T-cell (primary cell): ENCODE data around the gene KCNJ10. TPM values are rescaled to one million over a fixed set of nuclear protein-coding genes. Genes with fewer than 3 reads are reported as not detected.

Experiments used
- ATAC-seq, 4 experiments: fragments of 200-7000 bp in 3 of 4; fragments of 150-1000 bp in 1 of 4; cut with Tn5 transposase; replicated peaks in 1 of 4; 1 replicate in 3 of 4; 2 replicates in 1 of 4; pipeline ENCODE4 v1.10.0; 2021; ENCODE audit warnings: moderate library complexity in 3 of 4, mild to moderate bottlenecking in 2 of 4, moderate number of reproducible peaks in 1 of 4
- CTCF ChIA-PET, 2 donors: fragments of 300-600 bp; sonication (Branson Sonifier 250); formaldehyde crosslinking; loops; one replicate each; lab custom pipeline; 2022; ENCODE audit warnings: antibody characterized with exemption in 2 of 2; lab: Charles Lee
- POLR2A ChIA-PET, 2 donors: fragments of 300-600 bp; sonication (Branson Sonifier 250); formaldehyde crosslinking; loops; one replicate each; lab custom pipeline; 2022; ENCODE audit warnings: antibody characterized with exemption in 2 of 2; lab: Charles Lee
- DNase-seq, 35 experiments: peaks; one replicate each; pipeline versions ENCODE4 v3.0.0 to v3.0.0-alpha.2; 2013 to 2023
- H3K27ac ChIP-seq: one replicate; pipeline ENCODE4 v1.5.1; 2013; ENCODE audit warnings: low read length
- H3K27me3 ChIP-seq, 2 experiments: replicated peaks in 1 of 2; 1 replicate in 1 of 2; 2 replicates in 1 of 2; pipeline versions ENCODE4 v1.6.1 to v1.7.0; 2013; ENCODE audit warnings: low read length in 1 of 2, mixed read lengths in 1 of 2; ENCODE audit not compliant: control insufficient read depth in 2 of 2, insufficient read depth in 2 of 2; ENCODE audit errors: extremely low read depth in 1 of 2
- H3K36me3 ChIP-seq, 2 donors: 1 replicate in 1 of 2; 2 replicates in 1 of 2; pipeline versions ENCODE4 v1.6.1 to v1.7.0; 2013; ENCODE audit warnings: low read length in 1 of 2; ENCODE audit not compliant: control insufficient read depth in 2 of 2, insufficient read depth in 1 of 2; ENCODE audit errors: extremely low read depth in 1 of 2
- H3K4me1 ChIP-seq, 2 experiments: 1 replicate in 1 of 2; 2 replicates in 1 of 2; pipeline versions ENCODE4 v1.6.1 to v1.7.0; 2013; ENCODE audit warnings: low read length in 2 of 2, mixed read lengths in 1 of 2; ENCODE audit not compliant: insufficient read depth in 2 of 2, control insufficient read depth in 1 of 2; ENCODE audit errors: extremely low read depth in 1 of 2
- H3K4me3 ChIP-seq, 2 donors: 1 replicate in 1 of 2; 2 replicates in 1 of 2; pipeline versions ENCODE4 v1.5.1 to v1.7.0; 2013; ENCODE audit warnings: mild to moderate bottlenecking in 2 of 2, low read length in 1 of 2, moderate library complexity in 1 of 2; ENCODE audit not compliant: control insufficient read depth in 1 of 2; ENCODE audit errors: extremely low read depth in 1 of 2
- H3K9me3 ChIP-seq: 2 replicates; pipeline ENCODE4 v1.7.0; 2013
- H3K27ac Mint-ChIP-seq, 2 donors: one replicate each; pipeline ENCODE4 v1.8.0; 2020 to 2021; ENCODE audit warnings: mild to moderate bottlenecking in 2 of 2, mixed read lengths in 2 of 2
- H3K27me3 Mint-ChIP-seq, 2 donors: one replicate each; pipeline ENCODE4 v1.8.0; 2021 to 2022; ENCODE audit warnings: mixed read lengths in 2 of 2
- H3K36me3 Mint-ChIP-seq: one replicate; pipeline ENCODE4 v1.8.0; 2021; ENCODE audit warnings: mixed read lengths
- H3K4me1 Mint-ChIP-seq, 3 donors: one replicate each; pipeline ENCODE4 v1.8.0; 2020 to 2022; ENCODE audit warnings: mixed read lengths in 3 of 3, mild to moderate bottlenecking in 1 of 3
- H3K4me3 Mint-ChIP-seq, 3 donors: one replicate each; pipeline ENCODE4 v1.8.0; 2020 to 2022; ENCODE audit warnings: mild to moderate bottlenecking in 3 of 3, mixed read lengths in 3 of 3, moderate library complexity in 3 of 3
- H3K9me3 Mint-ChIP-seq, 3 donors: one replicate each; pipeline ENCODE4 v1.8.0; 2020 to 2022; ENCODE audit warnings: mixed read lengths in 3 of 3
- WGBS: methylation state at CpG from one replicate; pipeline ENCODE4 v1.1.5; 2013; ENCODE audit warnings: missing lambda C conversion rate; ENCODE audit not compliant: insufficient coverage; 5-methylcytosine and 5-hydroxymethylcytosine counted together
- total RNA-seq, 35 experiments: library from RNA in 6 of 35; stranded (reverse) in 6 of 35; fragments of 120-200 nt in 1 of 35; gene quantifications; one replicate each; pipeline versions ENCODE4 v1.2.1 to v1.2.4 and lab custom pipeline; 2013 to 2026

The KCNJ10 gene
- total RNA-seq, 5 donors from 2014 or later (not counting 1 experiment from before 2014, with no cell fraction given) = 0.22 TPM; not detected in 4

DNA sequence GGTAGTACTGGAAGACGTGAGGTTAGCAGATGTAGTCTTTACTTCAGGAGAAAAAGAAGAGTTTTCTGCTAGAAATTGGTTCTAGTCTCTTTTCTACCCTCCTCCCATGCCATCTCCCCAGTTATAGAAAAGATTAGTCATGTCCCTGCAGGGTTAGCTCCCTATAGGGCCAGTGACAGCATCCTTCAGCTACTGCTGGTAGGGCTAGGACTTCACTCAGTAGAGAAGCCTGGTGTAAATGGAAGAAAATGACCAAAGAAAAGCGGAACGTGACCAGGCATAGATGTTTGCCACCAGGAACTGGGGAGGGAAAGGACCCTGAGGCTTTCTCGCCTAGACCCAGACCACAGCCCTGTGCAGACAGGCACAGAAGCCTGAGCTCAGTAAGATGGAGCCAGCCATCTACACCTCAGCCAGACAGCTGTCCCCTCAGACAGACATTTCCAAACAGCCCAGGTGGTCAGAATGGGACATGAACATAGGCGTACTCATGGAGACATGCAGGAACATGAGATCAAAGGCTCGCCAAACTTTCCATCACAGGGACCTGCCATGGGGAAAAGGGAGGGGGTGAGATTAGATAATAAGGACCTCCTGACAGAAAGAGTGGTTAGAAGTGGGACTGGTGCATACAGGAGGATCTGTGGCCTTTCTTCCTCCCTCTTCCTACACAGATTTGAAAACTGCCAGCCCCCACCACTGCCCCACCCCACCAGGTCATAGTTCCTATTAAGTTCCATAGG lies 92.4 kb downstream of the KCNJ10 start:
- peaks cover 0 to 36% of the 10 kb centered on the region in 2 experiments for H3K27me3 ChIP-seq
- DNase-seq = no peak
- ChIA-PET CTCF (no interaction called here), POLR2A (no interaction called here)
- H3K27ac ChIP-seq = no peak overlapping the region
- Mint-ChIP-seq H3K4me3 (no peak overlapping the region), H3K4me1 (no peaks in the 10 kb centered on the region), H3K27ac (no peak overlapping the region), H3K36me3 (no peaks in the 10 kb centered on the region), H3K9me3 (no peaks in the 10 kb centered on the region), H3K27me3 (peaks cover 26 to 27% of the 10 kb centered on the region in 2 donors)
- H3K4me3 ChIP-seq = no peak overlapping the region
- no peaks in the 10 kb centered on the region for H3K4me1 ChIP-seq
- no peak for ATAC-seq
- no CpG with 5 or more reads among the region's 6 CpGs for WGBS
- H3K36me3 ChIP-seq = no peaks in the 10 kb centered on the region
- no peaks in the 10 kb centered on the region for H3K9me3 ChIP-seq

DNA sequence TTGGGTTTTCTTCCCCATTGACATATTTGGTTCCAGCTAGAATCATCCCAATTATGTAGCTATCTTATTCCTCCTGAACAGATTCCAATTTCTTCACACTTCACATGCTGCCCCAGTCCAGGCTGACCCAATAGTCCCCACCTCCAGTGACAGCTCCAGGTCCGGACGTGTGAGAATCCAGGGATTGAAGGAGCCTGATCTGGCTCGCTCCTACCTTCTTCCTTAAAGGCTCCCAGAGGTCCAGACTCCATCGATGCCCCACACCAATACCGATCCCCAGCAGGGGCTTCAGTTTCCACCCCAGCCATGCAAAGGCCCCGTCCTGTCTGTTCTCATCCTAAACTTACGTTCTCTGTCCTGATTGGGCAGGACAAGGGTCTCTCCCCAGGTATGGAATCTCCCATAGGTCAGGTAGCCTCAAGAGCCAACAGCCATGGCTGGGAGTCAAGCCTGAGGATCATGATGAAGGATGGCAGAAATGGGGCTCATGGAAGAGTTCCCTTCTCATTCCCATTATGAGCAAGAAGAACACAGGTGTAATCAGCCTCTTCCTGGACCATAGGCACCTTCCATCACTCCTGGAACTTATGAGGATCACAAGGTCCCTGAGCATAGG lies 95.5 kb downstream of the KCNJ10 start:
- no peak overlapping the region for H3K4me3 Mint-ChIP-seq
- no peak for ATAC-seq
- 81% methylated on average over 6 of the region's 7 CpGs for WGBS
- peaks cover 14 to 23% of the 10 kb centered on the region in 2 donors for H3K27me3 Mint-ChIP-seq
- peaks cover 0 to 30% of the 10 kb centered on the region in 2 experiments for H3K27me3 ChIP-seq
- no peaks in the 10 kb centered on the region for H3K36me3 ChIP-seq
- H3K9me3 ChIP-seq = no peaks in the 10 kb centered on the region
- H3K27ac ChIP-seq = no peak overlapping the region
- no peak overlapping the region for H3K4me3 ChIP-seq
- no peaks in the 10 kb centered on the region for H3K4me1 Mint-ChIP-seq
- H3K4me1 ChIP-seq = no peaks in the 10 kb centered on the region
- H3K9me3 Mint-ChIP-seq = no peaks in the 10 kb centered on the region
- H3K36me3 Mint-ChIP-seq = no peaks in the 10 kb centered on the region
- ChIA-PET POLR2A (no interaction called here), CTCF (no interaction called here)
- DNase-seq = no peak
- H3K27ac Mint-ChIP-seq = no peak overlapping the region

DNA sequence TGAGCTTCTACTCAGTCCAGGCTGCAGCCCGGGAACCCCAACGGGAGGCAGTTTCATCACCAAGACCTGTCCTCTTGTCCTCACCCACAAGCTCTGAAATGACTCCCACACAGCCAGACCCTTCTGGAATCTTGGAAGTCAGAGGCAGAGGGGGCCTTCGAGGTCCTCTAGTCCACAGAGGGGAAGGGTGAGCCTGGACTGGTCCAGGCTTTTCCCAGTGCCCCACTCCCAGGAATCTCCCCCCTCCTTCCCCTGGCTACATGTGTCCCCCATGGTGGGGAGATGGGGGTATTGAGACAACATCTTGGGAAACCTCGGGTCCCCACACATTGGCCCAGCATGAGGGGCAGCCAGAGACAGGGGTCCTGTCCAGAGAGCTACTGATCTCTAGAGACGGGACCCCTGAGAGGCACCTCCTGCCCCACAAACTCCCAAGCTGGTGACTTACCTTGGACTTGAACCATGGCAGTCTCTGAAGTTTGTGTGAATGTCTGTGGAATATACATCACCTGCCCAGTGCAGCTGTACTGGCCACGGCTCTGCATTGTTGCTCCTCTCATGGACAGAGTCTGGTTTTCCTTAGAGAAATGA lies 96.5 kb downstream of the KCNJ10 start:
- Mint-ChIP-seq H3K27me3 (peaks cover 20 to 22% of the 10 kb centered on the region in 2 donors), H3K4me3 (no peak overlapping the region), H3K4me1 (no peaks in the 10 kb centered on the region), H3K36me3 (no peaks in the 10 kb centered on the region), H3K27ac (no peak overlapping the region), H3K9me3 (no peaks in the 10 kb centered on the region)
- H3K4me3 ChIP-seq = no peak overlapping the region
- DNase-seq (no peak), ATAC-seq (no peak)
- H3K9me3 ChIP-seq = no peaks in the 10 kb centered on the region
- CTCF ChIA-PET = no interaction called here
- no peaks in the 10 kb centered on the region for H3K4me1 ChIP-seq
- H3K27me3 ChIP-seq = peaks cover 0 to 34% of the 10 kb centered on the region in 2 experiments
- POLR2A ChIA-PET = no interaction called here
- no peaks in the 10 kb centered on the region for H3K36me3 ChIP-seq
- 40% methylated on average over 1 of the region's 6 CpGs for WGBS
- no peak overlapping the region for H3K27ac ChIP-seq

DNA sequence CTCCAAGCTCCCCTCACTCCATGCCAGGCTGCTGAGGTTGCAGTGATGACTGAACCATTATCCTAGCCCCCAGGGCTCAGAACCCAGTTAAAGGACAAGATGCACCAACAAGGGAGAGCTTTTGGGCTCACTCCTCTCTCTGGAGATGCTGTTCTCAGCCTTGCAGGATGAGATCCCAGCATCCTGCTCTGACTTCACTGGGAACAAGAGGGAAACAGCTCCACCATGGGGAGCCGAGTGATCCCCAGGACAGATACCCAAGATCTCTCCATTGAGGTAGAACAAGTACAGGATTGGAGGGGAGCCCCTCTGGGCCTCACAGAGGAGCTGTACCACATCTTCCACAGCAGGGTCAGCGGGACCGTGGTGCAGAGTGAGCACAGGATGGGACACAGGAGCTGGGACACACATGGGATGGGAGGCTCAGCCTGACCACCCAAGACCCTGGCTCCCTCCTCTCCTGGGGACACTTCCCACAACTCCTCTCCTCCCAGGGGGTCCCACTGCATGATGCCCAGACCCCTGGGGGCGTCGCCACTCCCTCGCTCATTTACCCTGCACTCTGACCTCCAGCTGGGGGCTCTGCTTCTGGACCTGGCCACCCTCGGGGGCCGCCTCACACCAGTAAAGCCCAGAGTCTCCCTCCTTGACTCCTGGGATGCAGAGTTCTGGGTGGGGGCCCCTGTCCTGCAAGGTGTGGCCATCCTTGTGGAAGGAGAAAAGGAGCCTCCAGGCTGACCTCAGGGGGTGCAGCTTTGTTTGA lies 97.3 kb downstream of the KCNJ10 start:
- ATAC-seq = no peak
- Mint-ChIP-seq H3K4me3 (no peak overlapping the region), H3K4me1 (no peaks in the 10 kb centered on the region), H3K27me3 (peaks cover 26 to 28% of the 10 kb centered on the region in 2 donors), H3K9me3 (no peaks in the 10 kb centered on the region), H3K36me3 (no peaks in the 10 kb centered on the region), H3K27ac (no peak overlapping the region)
- Histone ChIP-seq H3K27me3 (peaks cover 0 to 34% of the 10 kb centered on the region in 2 experiments), H3K4me1 (no peaks in the 10 kb centered on the region), H3K9me3 (no peaks in the 10 kb centered on the region), H3K27ac (no peak overlapping the region), H3K36me3 (no peaks in the 10 kb centered on the region), H3K4me3 (no peak overlapping the region)
- no peak for DNase-seq
- ChIA-PET POLR2A (no interaction called here), CTCF (interaction anchor here in 1 of 2 donors (0.5 kb wide), 1 partner anchor 70 kb away, joined by 3 read pairs; no protein-coding TSS in a partner anchor)
- 75% methylated on average over 8 of the region's 8 CpGs for WGBS

DNA sequence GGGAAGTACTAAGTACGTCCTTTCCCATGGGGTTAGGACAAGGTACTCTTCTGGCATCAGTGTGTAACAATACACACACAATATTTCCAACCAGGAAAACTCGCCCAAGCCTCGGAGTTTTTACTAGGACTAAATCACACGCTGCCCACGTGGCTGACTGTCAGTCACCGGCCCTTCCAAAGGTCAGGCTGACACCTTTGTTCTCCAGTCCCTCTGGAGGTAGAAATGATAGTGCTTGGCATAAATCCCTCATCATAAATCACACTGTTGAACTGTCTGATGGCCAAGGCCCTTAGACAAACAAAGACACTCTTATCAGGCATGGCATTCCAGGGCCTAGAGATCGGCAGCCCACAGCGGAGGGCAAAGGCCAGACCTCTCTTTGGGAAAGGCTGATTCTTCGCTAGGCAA lies 99.0 kb downstream of the KCNJ10 start:
- H3K4me3 Mint-ChIP-seq = no peak overlapping the region

DNA sequence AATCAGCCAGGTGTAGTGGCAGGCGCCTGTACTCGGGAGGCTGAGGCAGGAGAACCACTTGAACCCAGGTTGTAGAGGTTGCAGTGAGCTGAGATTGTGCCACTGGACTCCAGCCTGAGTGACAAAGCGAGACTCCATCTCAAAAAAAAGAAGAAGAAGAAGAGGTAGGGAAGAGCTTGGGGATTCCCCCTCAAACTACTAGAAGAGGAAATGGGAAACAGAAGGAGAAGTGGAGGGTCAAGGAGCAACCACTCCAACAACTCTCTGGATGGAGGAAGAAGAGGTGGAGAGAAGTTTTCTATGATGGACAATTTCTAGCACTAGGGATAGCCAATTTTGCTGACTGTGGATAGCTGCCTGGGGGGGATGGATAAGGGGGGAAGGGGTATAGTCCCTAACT lies 101.1 kb downstream of the KCNJ10 start:
- no peaks in the 10 kb centered on the region for H3K9me3 Mint-ChIP-seq
- H3K4me1 Mint-ChIP-seq = no peaks in the 10 kb centered on the region
- no peak for DNase-seq
- H3K4me1 ChIP-seq = no peaks in the 10 kb centered on the region
- no peak for ATAC-seq
- H3K27ac Mint-ChIP-seq = no peak overlapping the region
- no peaks in the 10 kb centered on the region for H3K36me3 Mint-ChIP-seq
- peaks cover 36 to 46% of the 10 kb centered on the region in 2 donors for H3K27me3 Mint-ChIP-seq
- H3K9me3 ChIP-seq = no peaks in the 10 kb centered on the region
- CTCF ChIA-PET = interaction anchor here in 1 of 2 donors (0.6 kb wide), 1 partner anchor 39 kb away, joined by 3 read pairs; no protein-coding TSS in a partner anchor
- H3K4me3 ChIP-seq = no peak overlapping the region
- H3K27me3 ChIP-seq = peaks cover 0 to 29% of the 10 kb centered on the region in 2 experiments
- no peaks in the 10 kb centered on the region for H3K36me3 ChIP-seq
- no peak overlapping the region for H3K27ac ChIP-seq
- WGBS = no CpG with 5 or more reads among the region's 3 CpGs
- H3K4me3 Mint-ChIP-seq = no peak overlapping the region
- POLR2A ChIA-PET = no interaction called here

More for the DNA sequence above, 99.0 kb downstream of the KCNJ10 start:
- ATAC-seq (no peak), DNase-seq (no peak)
- H3K9me3 ChIP-seq = no peaks in the 10 kb centered on the region
- POLR2A ChIA-PET = no interaction called here
- H3K27ac ChIP-seq = no peak overlapping the region
- no peak overlapping the region for H3K4me3 ChIP-seq
- Mint-ChIP-seq H3K4me1 (no peaks in the 10 kb centered on the region), H3K36me3 (no peaks in the 10 kb centered on the region), H3K27ac (no peak overlapping the region), H3K9me3 (no peaks in the 10 kb centered on the region), H3K27me3 (peaks cover 35 to 38% of the 10 kb centered on the region in 2 donors)
- H3K27me3 ChIP-seq = peaks cover 0 to 34% of the 10 kb centered on the region in 2 experiments
- WGBS = 33% methylated on average over 1 of the region's 9 CpGs
- no peaks in the 10 kb centered on the region for H3K4me1 ChIP-seq
- no peaks in the 10 kb centered on the region for H3K36me3 ChIP-seq
- CTCF ChIA-PET = no interaction called here
